GM18907 (cell line): Measurements from ENCODE around the gene IRF2BPL.

ENCODE experiments used
- ATAC-seq: cut with Tn5 transposase; IDR thresholded peaks from one replicate; pipeline ENCODE4 v1.9.1; 2021; ENCODE audit warnings: mild to moderate bottlenecking, moderate library complexity; ENCODE audit not compliant: unreplicated experiment

Gene IRF2BPL

GRCh38 chr14:77014004-77014604, 14.4 kb downstream of the IRF2BPL start:
- ATAC-seq = no peak

GRCh38 chr14:77012193-77012765, 16.2 kb downstream of the IRF2BPL start:
- no peak for ATAC-seq

- no peak for ATAC-seq
Measured at GRCh38 chr14:77011245-77011644, 17.3 kb downstream of the IRF2BPL start.

GRCh38 chr14:77009014-77009413, 19.5 kb downstream of the IRF2BPL start:
- no peak for ATAC-seq

- ATAC-seq = no peak
Measured at GRCh38 chr14:77008541-77008940, 20.0 kb downstream of the IRF2BPL start.

GRCh38 chr14:77007975-77008421, 20.5 kb downstream of the IRF2BPL start:
- no peak for ATAC-seq

- ATAC-seq = no peak
Measured at GRCh38 chr14:77007183-77007974, 21.1 kb downstream of the IRF2BPL start.

- no peak for ATAC-seq
Measured at GRCh38 chr14:77006132-77006531, 22.4 kb downstream of the IRF2BPL start.

GRCh38 chr14:77005559-77005958, 22.9 kb downstream of the IRF2BPL start:
- ATAC-seq = no peak

- ATAC-seq = no peak
Measured at GRCh38 chr14:77004711-77005460, 23.6 kb downstream of the IRF2BPL start.

- no peak for ATAC-seq
Measured at GRCh38 chr14:77003960-77004710, 24.4 kb downstream of the IRF2BPL start.

GRCh38 chr14:77002889-77003288, 25.6 kb downstream of the IRF2BPL start:
- ATAC-seq = no peak

- ATAC-seq = no peak
Measured at GRCh38 chr14:77002335-77002734, 26.2 kb downstream of the IRF2BPL start.

GRCh38 chr14:77000340-77001270, 27.9 kb downstream of the IRF2BPL start:
- ATAC-seq = peak; percentile 54

- no peak for ATAC-seq
Measured at GRCh38 chr14:76998910-76999309, 29.6 kb downstream of the IRF2BPL start.

- no peak for ATAC-seq
Measured at GRCh38 chr14:76997257-76997970, 31.1 kb downstream of the IRF2BPL start.

GRCh38 chr14:76996563-76997146, 31.9 kb downstream of the IRF2BPL start:
- ATAC-seq = no peak

GRCh38 chr14:76995279-76996035, 33.1 kb downstream of the IRF2BPL start:
- no peak for ATAC-seq
